MM.1S (cell line): ENCODE data around the gene ADAMTSL1.

ENCODE experiments used
- CTCF ChIP-seq: fragments of 300-600 bp; sonication (generic); IDR thresholded peaks from 2 replicates; pipeline ENCODE4 v1.5.1; 2016; ENCODE audit warnings: antibody characterized with exemption, low read length, mixed read lengths
- EZH2 ChIP-seq: fragments of 300-600 bp; sonication (generic); optimal IDR thresholded peaks from 2 replicates; pipeline ENCODE3; 2017; ENCODE audit warnings: low read depth, mild to moderate bottlenecking, antibody characterized with exemption, low read length, mixed read lengths

- TF ChIP-seq CTCF, result no peak
- TF ChIP-seq EZH2, result no peak
Measured at GRCh38 chr9:18708429-18708828, 234.5 kb downstream of the ADAMTSL1 start.
